ENCODE data around the gene DIP2A. TPM values are rescaled to one million over a fixed set of nuclear protein-coding genes. Genes with fewer than 3 reads are reported as not detected.

The DIP2A gene
- total and polyA plus RNA-seq, 7 donors, result 9.0 to 49.3 (median 25.0) TPM

DNA sequence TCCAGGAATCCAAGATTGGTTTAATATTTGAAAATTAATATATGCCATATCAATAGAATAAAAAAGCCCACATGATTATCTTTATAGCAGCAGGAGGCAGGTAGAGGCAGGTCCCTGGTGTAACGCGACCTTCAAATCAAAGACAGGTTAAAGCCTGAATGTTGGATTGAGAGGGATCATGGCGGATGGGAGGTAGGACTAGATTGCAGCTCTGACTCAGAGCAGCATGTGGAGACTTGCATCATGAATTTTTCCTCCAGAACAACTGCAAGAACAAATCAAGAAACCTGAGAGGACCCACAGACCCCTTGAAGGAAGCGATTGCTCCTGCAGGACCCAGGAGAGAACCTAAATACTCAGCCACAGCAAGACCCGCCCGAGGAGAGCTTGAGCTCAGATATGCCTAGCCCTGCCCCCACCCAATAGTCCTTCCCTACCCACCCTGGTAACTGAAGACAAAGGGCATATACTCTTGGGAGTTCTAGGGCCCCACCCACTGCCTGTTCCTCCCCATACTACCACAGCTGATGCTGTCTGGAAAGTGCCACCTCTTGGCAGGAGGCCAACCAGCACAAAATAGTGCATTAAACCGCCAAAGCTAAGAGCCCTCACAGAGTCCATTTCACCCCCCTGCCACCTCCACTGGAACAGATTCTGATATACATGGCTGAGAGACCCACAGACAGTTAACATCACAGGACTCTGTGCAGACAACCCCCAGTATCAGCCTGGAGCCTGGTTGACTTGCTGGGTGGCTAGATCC lies 126.7 kb downstream of the DIP2A start:
- no peak for DNase-seq
- Histone ChIP-seq H3K4me3 (no peak overlapping the region), H3K9me3 (peaks cover 0 to 11% (median 3%) of the 10 kb centered on the region in 4 donors), H3K4me1 (no peaks in the 10 kb centered on the region), H3K27me3 (no peaks in the 10 kb centered on the region), H3K36me3 (peaks cover 0 to 11% (median 7%) of the 10 kb centered on the region in 4 donors), H3K27ac (no peak overlapping the region)
- intact Hi-C loops (cut with DNase I), result no loop called here
- WGBS, 2 donors, result 66 to 93% methylated on average over 7 of the region's 7 CpGs
- TF ChIP-seq POLR2AphosphoS5 (IDR thresholded peaks at IDR 0.05), result no peak
- TF ChIP-seq EP300 (IDR thresholded peaks at IDR 0.05), result no peak
- no peak for TF ChIP-seq POLR2A (IDR thresholded peaks at IDR 0.05)
- TF ChIP-seq, protein P1, sequence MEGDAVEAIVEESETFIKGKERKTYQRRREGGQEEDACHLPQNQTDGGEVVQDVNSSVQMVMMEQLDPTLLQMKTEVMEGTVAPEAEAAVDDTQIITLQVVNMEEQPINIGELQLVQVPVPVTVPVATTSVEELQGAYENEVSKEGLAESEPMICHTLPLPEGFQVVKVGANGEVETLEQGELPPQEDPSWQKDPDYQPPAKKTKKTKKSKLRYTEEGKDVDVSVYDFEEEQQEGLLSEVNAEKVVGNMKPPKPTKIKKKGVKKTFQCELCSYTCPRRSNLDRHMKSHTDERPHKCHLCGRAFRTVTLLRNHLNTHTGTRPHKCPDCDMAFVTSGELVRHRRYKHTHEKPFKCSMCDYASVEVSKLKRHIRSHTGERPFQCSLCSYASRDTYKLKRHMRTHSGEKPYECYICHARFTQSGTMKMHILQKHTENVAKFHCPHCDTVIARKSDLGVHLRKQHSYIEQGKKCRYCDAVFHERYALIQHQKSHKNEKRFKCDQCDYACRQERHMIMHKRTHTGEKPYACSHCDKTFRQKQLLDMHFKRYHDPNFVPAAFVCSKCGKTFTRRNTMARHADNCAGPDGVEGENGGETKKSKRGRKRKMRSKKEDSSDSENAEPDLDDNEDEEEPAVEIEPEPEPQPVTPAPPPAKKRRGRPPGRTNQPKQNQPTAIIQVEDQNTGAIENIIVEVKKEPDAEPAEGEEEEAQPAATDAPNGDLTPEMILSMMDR (IDR thresholded peaks at IDR 0.05), result no peak

DNA sequence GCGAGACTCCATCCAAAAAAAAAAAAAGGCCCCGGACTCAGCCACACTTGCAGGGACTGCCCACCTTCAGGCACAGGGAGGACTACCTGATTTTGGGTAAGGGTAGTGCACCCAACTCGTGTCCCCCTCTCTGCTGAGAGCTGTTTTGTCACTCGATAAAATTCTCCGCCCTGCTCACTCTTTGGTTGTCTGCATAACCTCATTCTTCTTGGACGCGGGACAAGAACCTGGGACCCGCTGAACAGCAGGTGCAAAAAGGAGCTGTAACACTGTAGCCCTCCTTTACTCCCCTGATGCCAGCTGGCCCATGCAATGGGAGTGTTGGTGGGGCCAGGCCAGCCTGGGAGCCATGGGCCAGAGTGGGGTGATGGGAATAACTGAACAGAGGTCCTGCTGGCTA lies 135.6 kb downstream of the DIP2A start:
- H3K27me3 ChIP-seq, result no peaks in the 10 kb centered on the region
- no peak overlapping the region for H3K27ac ChIP-seq
- WGBS, 2 donors, result 75% methylated on average over 8 of the region's 8 CpGs
- H3K4me1 ChIP-seq, result peaks cover 0 to 9% (median 8%) of the 10 kb centered on the region in 4 donors
- intact Hi-C loops (cut with DNase I), result no loop called here
- peaks cover 0 to 3% (median 3%) of the 10 kb centered on the region in 4 donors for H3K9me3 ChIP-seq
- DNase-seq, result no peak
- H3K36me3 ChIP-seq, result no peaks in the 10 kb centered on the region
- no peak overlapping the region for H3K4me3 ChIP-seq
- TF ChIP-seq EP300 (IDR thresholded peaks at IDR 0.05) (no peak), POLR2A (IDR thresholded peaks at IDR 0.05) (no peak), POLR2AphosphoS5 (IDR thresholded peaks at IDR 0.05) (no peak)
- TF ChIP-seq, protein P1 (IDR thresholded peaks at IDR 0.05), result no peak

DNA sequence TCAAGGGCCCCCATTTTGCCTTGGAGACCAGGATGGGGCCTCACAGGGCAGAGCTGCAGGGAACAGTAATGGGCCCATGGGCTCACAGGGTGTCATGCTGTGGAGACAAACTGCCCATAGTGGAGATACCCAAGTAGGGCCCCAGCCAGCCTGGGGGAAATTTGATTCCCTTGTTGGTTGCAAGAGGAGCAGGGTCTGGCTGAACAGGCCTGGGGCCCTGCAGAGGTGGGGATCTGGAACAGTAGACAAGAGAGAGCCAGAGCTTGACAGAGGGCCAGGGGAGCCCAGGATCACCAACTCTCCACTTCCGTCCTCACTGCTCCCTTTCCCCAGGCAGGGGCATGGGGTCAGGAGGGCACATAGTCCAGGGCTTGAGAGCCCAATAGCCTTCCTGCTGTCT lies 137.5 kb downstream of the DIP2A start:
- H3K36me3 ChIP-seq, result no peaks in the 10 kb centered on the region
- DNase-seq, result no peak
- H3K27ac ChIP-seq, result no peak overlapping the region
- H3K4me3 ChIP-seq, result no peak overlapping the region
- intact Hi-C loops (cut with DNase I), result no loop called here
- no peaks in the 10 kb centered on the region for H3K27me3 ChIP-seq
- H3K4me1 ChIP-seq, result peaks cover 0 to 12% (median 10%) of the 10 kb centered on the region in 4 donors
- no peak for TF ChIP-seq POLR2AphosphoS5 (IDR thresholded peaks at IDR 0.05)
- whole genome bisulfite sequencing, 2 donors, result 100% methylated on average over 1 of the region's 1 CpG
- H3K9me3 ChIP-seq, result peaks cover 0 to 3% (median 0%) of the 10 kb centered on the region in 4 donors

DNA sequence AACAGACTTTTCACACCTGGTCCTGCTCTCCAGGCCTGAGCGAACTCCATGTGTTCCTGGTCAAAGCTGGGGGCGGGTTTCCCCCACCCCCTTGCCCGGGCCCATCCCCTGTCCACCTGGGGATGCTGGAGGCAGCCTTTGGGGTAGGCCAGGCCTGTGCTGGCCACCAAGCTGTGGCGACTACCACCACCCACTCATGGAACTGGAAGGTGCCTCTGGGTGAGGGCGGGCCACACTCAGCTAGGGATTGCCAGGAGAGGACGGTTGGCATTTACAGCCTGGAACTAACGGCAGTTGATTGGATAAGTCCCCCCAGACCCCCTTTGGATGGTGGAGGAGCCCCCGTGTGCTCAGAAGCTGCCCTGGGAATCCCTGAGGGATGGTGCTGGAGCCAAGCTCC lies 138.3 kb downstream of the DIP2A start:
- TF ChIP-seq POLR2A (IDR thresholded peaks at IDR 0.05) (no peak), POLR2AphosphoS5 (IDR thresholded peaks at IDR 0.05) (no peak), EP300 (IDR thresholded peaks at IDR 0.05) (no peak)
- TF ChIP-seq, protein P1 (IDR thresholded peaks at IDR 0.05), result no peak
- Histone ChIP-seq H3K27ac (no peak overlapping the region), H3K4me1 (peaks cover 0 to 12% (median 10%) of the 10 kb centered on the region in 4 donors), H3K27me3 (no peaks in the 10 kb centered on the region), H3K9me3 (peaks cover 0 to 3% (median 0%) of the 10 kb centered on the region in 4 donors), H3K36me3 (no peaks in the 10 kb centered on the region), H3K4me3 (no peak overlapping the region)
- no peak for DNase-seq
- WGBS, 2 donors, result 79 to 92% methylated on average over 8 of the region's 8 CpGs
- intact Hi-C loops (cut with DNase I), result no loop called here

DNA sequence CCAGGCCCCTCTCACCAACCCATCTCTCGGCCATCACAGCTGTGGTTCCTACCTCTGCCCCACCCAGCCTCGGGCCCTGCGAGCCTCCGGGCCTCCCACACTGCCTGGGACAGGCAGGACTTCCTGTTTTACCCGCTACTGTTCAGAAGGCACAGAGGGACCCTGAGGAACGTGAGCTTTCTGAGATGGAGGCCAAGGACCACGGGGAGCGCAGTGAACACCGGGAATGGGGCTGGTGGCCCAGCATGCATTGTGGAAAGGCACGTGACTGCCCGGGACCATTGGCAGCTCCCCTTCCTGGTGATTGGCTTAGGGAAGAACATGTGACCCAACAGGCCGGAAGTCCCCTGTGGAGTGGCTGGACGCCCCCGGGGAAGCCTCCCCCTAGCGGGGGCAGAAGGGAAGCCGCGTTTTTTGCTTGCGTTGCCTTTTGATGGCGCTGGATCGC lies 139.2 kb downstream of the DIP2A start:
- Histone ChIP-seq H3K27me3 (no peaks in the 10 kb centered on the region), H3K4me1 (peaks cover 0 to 12% (median 10%) of the 10 kb centered on the region in 4 donors), H3K36me3 (no peaks in the 10 kb centered on the region), H3K27ac (no peak overlapping the region), H3K4me3 (no peak overlapping the region), H3K9me3 (no peaks in the 10 kb centered on the region)
- intact Hi-C loops (cut with DNase I), result no loop called here
- TF ChIP-seq POLR2A (IDR thresholded peaks at IDR 0.05) (no peak), EP300 (IDR thresholded peaks at IDR 0.05) (no peak), POLR2AphosphoS5 (IDR thresholded peaks at IDR 0.05) (no peak)
- TF ChIP-seq, protein P1 (IDR thresholded peaks at IDR 0.05), result no peak
- 93% methylated on average over 20 of the region's 20 CpGs for WGBS, 2 donors
- no peak for DNase-seq
